H9 (cell line): ENCODE measurements around the gene L3MBTL4. TPM values are rescaled to one million over a fixed set of nuclear protein-coding genes. Genes with fewer than 3 reads are reported as not detected.

Experiments
- DNase-seq: peaks from one replicate; pipeline ENCODE4 v3.0.0-alpha.2; 2017
- H2AFZ ChIP-seq: one replicate; pipeline ENCODE4 v1.6.1; 2013; ENCODE audit warnings: mild to moderate bottlenecking, low read length, control low read depth, moderate library complexity
- H2AK5ac ChIP-seq: 2 replicates; pipeline ENCODE4 v1.6.1; 2013; ENCODE audit warnings: low read length, control low read depth, mixed read lengths; ENCODE audit not compliant: insufficient read length
- H2BK120ac ChIP-seq: one replicate; pipeline ENCODE4 v1.6.1; 2013; ENCODE audit warnings: low read depth, mild to moderate bottlenecking, low read length, control low read depth, inconsistent platforms; ENCODE audit not compliant: poor library complexity, severe bottlenecking
- H2BK12ac ChIP-seq: 2 replicates; pipeline ENCODE4 v1.6.1; 2013; ENCODE audit warnings: low read length, control low read depth, mixed read lengths, low read depth; ENCODE audit not compliant: insufficient read length
- H2BK15ac ChIP-seq: 2 replicates; pipeline ENCODE4 v1.6.1; 2013; ENCODE audit warnings: low read depth, low read length, control low read depth
- H2BK20ac ChIP-seq: one replicate; pipeline ENCODE4 v1.6.1; 2013; ENCODE audit warnings: low read depth, mild to moderate bottlenecking, low read length, control low read depth, inconsistent platforms; ENCODE audit not compliant: poor library complexity, severe bottlenecking
- H2BK5ac ChIP-seq: 2 replicates; pipeline ENCODE4 v1.6.1; 2013; ENCODE audit warnings: low read length, control low read depth, mixed read lengths; ENCODE audit not compliant: insufficient read length
- H3K14ac ChIP-seq: 2 replicates; pipeline ENCODE4 v1.6.1; 2013; ENCODE audit warnings: low read length, control low read depth; ENCODE audit not compliant: insufficient read depth
- H3K18ac ChIP-seq: 2 replicates; pipeline ENCODE4 v1.6.1; 2013; ENCODE audit warnings: low read depth, mild to moderate bottlenecking, mixed read lengths, low read length, control low read depth; ENCODE audit not compliant: insufficient read length
- H3K23ac ChIP-seq: 2 replicates; pipeline ENCODE4 v1.6.1; 2013; ENCODE audit warnings: low read length, control low read depth, mixed read lengths, low read depth; ENCODE audit not compliant: insufficient read length
- H3K23me2 ChIP-seq: 2 replicates; pipeline ENCODE4 v1.6.1; 2013; ENCODE audit warnings: low read depth, mild to moderate bottlenecking, mixed read lengths, low read length, control low read depth; ENCODE audit not compliant: insufficient read length, poor library complexity, severe bottlenecking
- H3K27ac ChIP-seq: 2 replicates; pipeline ENCODE4 v1.5.1; 2013; ENCODE audit warnings: low read length, control low read depth, mixed read lengths, low read depth; ENCODE audit not compliant: insufficient read length
- H3K27me3 ChIP-seq: 2 replicates; pipeline ENCODE4 v1.6.1; 2013; ENCODE audit warnings: low read length, control low read depth, inconsistent platforms; ENCODE audit not compliant: insufficient read depth
- H3K4ac ChIP-seq: 2 replicates; pipeline ENCODE4 v1.6.1; 2013; ENCODE audit warnings: low read depth, mild to moderate bottlenecking, control low read depth, inconsistent platforms, low read length, moderate library complexity
- H3K4me1 ChIP-seq: 2 replicates; pipeline ENCODE4 v1.6.1; 2013; ENCODE audit warnings: low read length, control low read depth, inconsistent platforms; ENCODE audit not compliant: insufficient read depth
- H3K4me2 ChIP-seq: 2 replicates; pipeline ENCODE4 v1.6.1; 2013; ENCODE audit warnings: low read length, control low read depth, mixed read lengths; ENCODE audit not compliant: insufficient read length, insufficient read depth
- H3K56ac ChIP-seq: 2 replicates; pipeline ENCODE4 v1.6.1; 2013; ENCODE audit warnings: low read depth, mild to moderate bottlenecking, mixed read lengths, low read length, control low read depth; ENCODE audit not compliant: insufficient read length
- H3K79me1 ChIP-seq: 2 replicates; pipeline ENCODE4 v1.6.1; 2013; ENCODE audit warnings: low read depth, mild to moderate bottlenecking, moderate library complexity, low read length, control low read depth, inconsistent platforms; ENCODE audit not compliant: insufficient read depth, poor library complexity, severe bottlenecking
- H3K79me2 ChIP-seq: 2 replicates; pipeline ENCODE4 v1.6.1; 2013; ENCODE audit warnings: low read length, control low read depth, inconsistent platforms; ENCODE audit not compliant: insufficient read depth
- H3K9ac ChIP-seq: 2 replicates; pipeline ENCODE4 v1.6.1; 2013; ENCODE audit warnings: low read length, control low read depth, mixed read lengths; ENCODE audit not compliant: insufficient read length; ENCODE audit errors: extremely low read depth
- H3K9me3 ChIP-seq: one replicate; pipeline ENCODE4 v1.6.1; 2013; ENCODE audit warnings: low read depth, low read length, inconsistent platforms; ENCODE audit not compliant: control insufficient read depth
- H3T11ph ChIP-seq: one replicate; pipeline ENCODE4 v1.6.1; 2013; ENCODE audit warnings: mild to moderate bottlenecking, low read length, control low read depth, inconsistent platforms
- H4K20me1 ChIP-seq: one replicate; pipeline ENCODE4 v1.6.1; 2013; ENCODE audit not compliant: control insufficient read depth, insufficient read length, insufficient read depth
- H4K5ac ChIP-seq: 2 replicates; pipeline ENCODE4 v1.6.1; 2013; ENCODE audit warnings: low read depth, mild to moderate bottlenecking, mixed read lengths, low read length, control low read depth; ENCODE audit not compliant: insufficient read length
- H4K8ac ChIP-seq: replicated peaks from 2 replicates; pipeline ENCODE4 v1.6.1; 2013; ENCODE audit warnings: low read length, control low read depth, mixed read lengths, low read depth; ENCODE audit not compliant: insufficient read length
- H4K91ac ChIP-seq: 2 replicates; pipeline ENCODE4 v1.6.1; 2013; ENCODE audit warnings: low read depth, mild to moderate bottlenecking, moderate library complexity, mixed read lengths, low read length, control low read depth; ENCODE audit not compliant: insufficient read length
- H3K27ac Mint-ChIP-seq, 3 experiments: 2 replicates in 2 of 3; 3 replicates in 1 of 3; pipeline ENCODE4 v1.8.0; 2020 to 2021; ENCODE audit warnings: mixed read lengths in 3 of 3, mild to moderate bottlenecking in 1 of 3, moderate library complexity in 1 of 3
- H3K27me3 Mint-ChIP-seq: 2 replicates; pipeline ENCODE4 v1.8.0; 2021; ENCODE audit warnings: low read depth, mild to moderate bottlenecking, moderate library complexity, mixed read lengths
- H3K36me3 Mint-ChIP-seq, 3 experiments: 2 replicates in 2 of 3; 3 replicates in 1 of 3; pipeline ENCODE4 v1.8.0; 2020 to 2021; ENCODE audit warnings: low read depth in 3 of 3, mixed read lengths in 3 of 3; ENCODE audit not compliant: insufficient read depth in 1 of 3
- H3K4me1 Mint-ChIP-seq, 2 experiments: 2 replicates each; pipeline ENCODE4 v1.8.0; 2020; ENCODE audit warnings: mixed read lengths in 2 of 2
- H3K4me3 Mint-ChIP-seq, 2 experiments: 2 replicates in 1 of 2; 3 replicates in 1 of 2; pipeline ENCODE4 v1.8.0; 2020 to 2021; ENCODE audit warnings: mild to moderate bottlenecking in 2 of 2, mixed read lengths in 2 of 2, moderate library complexity in 1 of 2
- H3K9me3 Mint-ChIP-seq, 2 experiments: 2 replicates in 1 of 2; 3 replicates in 1 of 2; pipeline ENCODE4 v1.8.0; 2020; ENCODE audit warnings: mild to moderate bottlenecking in 2 of 2, mixed read lengths in 2 of 2, moderate library complexity in 1 of 2
- WGBS: extraction: QIAGEN DNeasy Blood & Tissue Kit; methylation state at CpG from one replicate; pipeline ENCODE4 v1.1.7; 2013; ENCODE audit warnings: missing lambda C conversion rate, low lambda C conversion rate, mixed read lengths; ENCODE audit not compliant: insufficient read length; ENCODE audit errors: extremely low coverage; 5-methylcytosine and 5-hydroxymethylcytosine counted together
- total RNA-seq: library from RNA; stranded (reverse); gene quantifications from 2 replicates; pipeline ENCODE4 v1.2.1, GENCODE V29; 2021
- TF ChIP-seq, protein P1 (sequence below): fragments of 200-600 bp; sonication (generic); conservative IDR thresholded peaks from 3 replicates; pipeline ENCODE4 v1.8.0; 2021; ENCODE audit warnings: antibody characterized with exemption, mild to moderate bottlenecking

The L3MBTL4 gene
- total RNA-seq, 1 experiment from 2014 or later: 1.9 TPM

DNA sequence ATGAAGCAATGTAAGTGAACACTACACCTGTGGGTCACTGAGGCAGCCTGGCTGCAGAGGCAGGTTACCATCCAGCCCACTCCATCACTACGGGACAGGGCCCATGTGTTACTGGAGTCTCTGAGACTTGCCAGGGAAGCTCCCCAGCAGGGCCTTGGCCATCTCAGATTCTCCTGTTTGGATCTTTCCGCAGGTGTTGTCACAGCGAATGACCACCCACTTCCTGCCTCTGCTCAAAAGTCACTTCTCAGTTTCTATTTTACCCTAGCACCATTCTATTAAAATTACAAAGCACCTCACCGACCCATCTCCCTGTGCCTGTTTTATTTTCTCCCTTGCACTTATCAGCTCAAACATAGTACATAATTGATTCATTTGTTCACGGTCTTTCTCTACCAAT lies 34.5 kb upstream of the L3MBTL4 start:
- Histone ChIP-seq H3K9ac (no peak overlapping the region), H4K91ac (no peak overlapping the region), H3K9me3 (no peaks in the 10 kb centered on the region), H4K8ac (no peak overlapping the region), H3K27me3 (no peaks in the 10 kb centered on the region), H3K14ac (peak overlapping the region; percentile 57; the same call in 1 of the 2 replicates), H2BK12ac (no peak overlapping the region), H3K27ac (no peak overlapping the region), H2BK15ac (no peak overlapping the region), H3K4ac (no peak overlapping the region), H3K4me2 (no peak overlapping the region), H2BK120ac (no peak overlapping the region), H3K18ac (no peak overlapping the region), H3T11ph (no peak overlapping the region), H2AFZ (peak overlapping the region; percentile 24), H3K56ac (no peak overlapping the region), H3K23ac (no peak overlapping the region), H3K23me2 (no peaks in the 10 kb centered on the region), H2BK20ac (no peak overlapping the region), H4K20me1 (no peaks in the 10 kb centered on the region), H4K5ac (no peak overlapping the region), H2BK5ac (no peak overlapping the region), H3K4me1 (0 out of 2 replicates have a peak, but pooled peaks cover 3% of the 10 kb centered on the region), H2AK5ac (no peak overlapping the region), H3K79me2 (no peaks in the 10 kb centered on the region), H3K79me1 (no peaks in the 10 kb centered on the region)
- no peaks in the 10 kb centered on the region for H3K36me3 Mint-ChIP-seq
- no CpG with 5 or more reads among the region's 5 CpGs for WGBS
- H3K4me1 Mint-ChIP-seq: peaks cover 12 to 18% of the 10 kb centered on the region in 2 experiments
- TF ChIP-seq, protein P1, sequence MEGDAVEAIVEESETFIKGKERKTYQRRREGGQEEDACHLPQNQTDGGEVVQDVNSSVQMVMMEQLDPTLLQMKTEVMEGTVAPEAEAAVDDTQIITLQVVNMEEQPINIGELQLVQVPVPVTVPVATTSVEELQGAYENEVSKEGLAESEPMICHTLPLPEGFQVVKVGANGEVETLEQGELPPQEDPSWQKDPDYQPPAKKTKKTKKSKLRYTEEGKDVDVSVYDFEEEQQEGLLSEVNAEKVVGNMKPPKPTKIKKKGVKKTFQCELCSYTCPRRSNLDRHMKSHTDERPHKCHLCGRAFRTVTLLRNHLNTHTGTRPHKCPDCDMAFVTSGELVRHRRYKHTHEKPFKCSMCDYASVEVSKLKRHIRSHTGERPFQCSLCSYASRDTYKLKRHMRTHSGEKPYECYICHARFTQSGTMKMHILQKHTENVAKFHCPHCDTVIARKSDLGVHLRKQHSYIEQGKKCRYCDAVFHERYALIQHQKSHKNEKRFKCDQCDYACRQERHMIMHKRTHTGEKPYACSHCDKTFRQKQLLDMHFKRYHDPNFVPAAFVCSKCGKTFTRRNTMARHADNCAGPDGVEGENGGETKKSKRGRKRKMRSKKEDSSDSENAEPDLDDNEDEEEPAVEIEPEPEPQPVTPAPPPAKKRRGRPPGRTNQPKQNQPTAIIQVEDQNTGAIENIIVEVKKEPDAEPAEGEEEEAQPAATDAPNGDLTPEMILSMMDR: no peak
- no peak overlapping the region for H3K4me3 Mint-ChIP-seq
- no peaks in the 10 kb centered on the region for H3K9me3 Mint-ChIP-seq
- peaks cover 1% of the 10 kb centered on the region for H3K27me3 Mint-ChIP-seq
- no peak overlapping the region for H3K27ac Mint-ChIP-seq
- no peak for DNase-seq
